H9 (cell line): Measurements from ENCODE around the gene TSLP. TPM values are rescaled to one million over a fixed set of nuclear protein-coding genes. Genes with fewer than 3 reads are reported as not detected.

ENCODE experiments used
- DNase-seq: peaks from one replicate; pipeline ENCODE4 v3.0.0-alpha.2; 2017
- H2AFZ ChIP-seq: one replicate; pipeline ENCODE4 v1.6.1; 2013; ENCODE audit warnings: mild to moderate bottlenecking, low read length, control low read depth, moderate library complexity
- H2AK5ac ChIP-seq: 2 replicates; pipeline ENCODE4 v1.6.1; 2013; ENCODE audit warnings: low read length, control low read depth, mixed read lengths; ENCODE audit not compliant: insufficient read length
- H2BK120ac ChIP-seq: one replicate; pipeline ENCODE4 v1.6.1; 2013; ENCODE audit warnings: low read depth, mild to moderate bottlenecking, low read length, control low read depth, inconsistent platforms; ENCODE audit not compliant: poor library complexity, severe bottlenecking
- H2BK12ac ChIP-seq: 2 replicates; pipeline ENCODE4 v1.6.1; 2013; ENCODE audit warnings: low read length, control low read depth, mixed read lengths, low read depth; ENCODE audit not compliant: insufficient read length
- H2BK15ac ChIP-seq: 2 replicates; pipeline ENCODE4 v1.6.1; 2013; ENCODE audit warnings: low read depth, low read length, control low read depth
- H2BK20ac ChIP-seq: one replicate; pipeline ENCODE4 v1.6.1; 2013; ENCODE audit warnings: low read depth, mild to moderate bottlenecking, low read length, control low read depth, inconsistent platforms; ENCODE audit not compliant: poor library complexity, severe bottlenecking
- H2BK5ac ChIP-seq: 2 replicates; pipeline ENCODE4 v1.6.1; 2013; ENCODE audit warnings: low read length, control low read depth, mixed read lengths; ENCODE audit not compliant: insufficient read length
- H3K14ac ChIP-seq: 2 replicates; pipeline ENCODE4 v1.6.1; 2013; ENCODE audit warnings: low read length, control low read depth; ENCODE audit not compliant: insufficient read depth
- H3K18ac ChIP-seq: 2 replicates; pipeline ENCODE4 v1.6.1; 2013; ENCODE audit warnings: low read depth, mild to moderate bottlenecking, mixed read lengths, low read length, control low read depth; ENCODE audit not compliant: insufficient read length
- H3K23ac ChIP-seq: 2 replicates; pipeline ENCODE4 v1.6.1; 2013; ENCODE audit warnings: low read length, control low read depth, mixed read lengths, low read depth; ENCODE audit not compliant: insufficient read length
- H3K23me2 ChIP-seq: 2 replicates; pipeline ENCODE4 v1.6.1; 2013; ENCODE audit warnings: low read depth, mild to moderate bottlenecking, mixed read lengths, low read length, control low read depth; ENCODE audit not compliant: insufficient read length, poor library complexity, severe bottlenecking
- H3K27ac ChIP-seq: 2 replicates; pipeline ENCODE4 v1.5.1; 2013; ENCODE audit warnings: low read length, control low read depth, mixed read lengths, low read depth; ENCODE audit not compliant: insufficient read length
- H3K27me3 ChIP-seq: 2 replicates; pipeline ENCODE4 v1.6.1; 2013; ENCODE audit warnings: low read length, control low read depth, inconsistent platforms; ENCODE audit not compliant: insufficient read depth
- H3K4ac ChIP-seq: 2 replicates; pipeline ENCODE4 v1.6.1; 2013; ENCODE audit warnings: low read depth, mild to moderate bottlenecking, control low read depth, inconsistent platforms, low read length, moderate library complexity
- H3K4me1 ChIP-seq: 2 replicates; pipeline ENCODE4 v1.6.1; 2013; ENCODE audit warnings: low read length, control low read depth, inconsistent platforms; ENCODE audit not compliant: insufficient read depth
- H3K4me2 ChIP-seq: 2 replicates; pipeline ENCODE4 v1.6.1; 2013; ENCODE audit warnings: low read length, control low read depth, mixed read lengths; ENCODE audit not compliant: insufficient read length, insufficient read depth
- H3K56ac ChIP-seq: 2 replicates; pipeline ENCODE4 v1.6.1; 2013; ENCODE audit warnings: low read depth, mild to moderate bottlenecking, mixed read lengths, low read length, control low read depth; ENCODE audit not compliant: insufficient read length
- H3K79me1 ChIP-seq: 2 replicates; pipeline ENCODE4 v1.6.1; 2013; ENCODE audit warnings: low read depth, mild to moderate bottlenecking, moderate library complexity, low read length, control low read depth, inconsistent platforms; ENCODE audit not compliant: insufficient read depth, poor library complexity, severe bottlenecking
- H3K79me2 ChIP-seq: 2 replicates; pipeline ENCODE4 v1.6.1; 2013; ENCODE audit warnings: low read length, control low read depth, inconsistent platforms; ENCODE audit not compliant: insufficient read depth
- H3K9ac ChIP-seq: 2 replicates; pipeline ENCODE4 v1.6.1; 2013; ENCODE audit warnings: low read length, control low read depth, mixed read lengths; ENCODE audit not compliant: insufficient read length; ENCODE audit errors: extremely low read depth
- H3K9me3 ChIP-seq: one replicate; pipeline ENCODE4 v1.6.1; 2013; ENCODE audit warnings: low read depth, low read length, inconsistent platforms; ENCODE audit not compliant: control insufficient read depth
- H3T11ph ChIP-seq: one replicate; pipeline ENCODE4 v1.6.1; 2013; ENCODE audit warnings: mild to moderate bottlenecking, low read length, control low read depth, inconsistent platforms
- H4K20me1 ChIP-seq: one replicate; pipeline ENCODE4 v1.6.1; 2013; ENCODE audit not compliant: control insufficient read depth, insufficient read length, insufficient read depth
- H4K5ac ChIP-seq: 2 replicates; pipeline ENCODE4 v1.6.1; 2013; ENCODE audit warnings: low read depth, mild to moderate bottlenecking, mixed read lengths, low read length, control low read depth; ENCODE audit not compliant: insufficient read length
- H4K8ac ChIP-seq: replicated peaks from 2 replicates; pipeline ENCODE4 v1.6.1; 2013; ENCODE audit warnings: low read length, control low read depth, mixed read lengths, low read depth; ENCODE audit not compliant: insufficient read length
- H4K91ac ChIP-seq: 2 replicates; pipeline ENCODE4 v1.6.1; 2013; ENCODE audit warnings: low read depth, mild to moderate bottlenecking, moderate library complexity, mixed read lengths, low read length, control low read depth; ENCODE audit not compliant: insufficient read length
- H3K27ac Mint-ChIP-seq, 3 experiments: 2 replicates in 2 of 3; 3 replicates in 1 of 3; pipeline ENCODE4 v1.8.0; 2020 to 2021; ENCODE audit warnings: mixed read lengths in 3 of 3, mild to moderate bottlenecking in 1 of 3, moderate library complexity in 1 of 3
- H3K27me3 Mint-ChIP-seq: 2 replicates; pipeline ENCODE4 v1.8.0; 2021; ENCODE audit warnings: low read depth, mild to moderate bottlenecking, moderate library complexity, mixed read lengths
- H3K36me3 Mint-ChIP-seq, 3 experiments: 2 replicates in 2 of 3; 3 replicates in 1 of 3; pipeline ENCODE4 v1.8.0; 2020 to 2021; ENCODE audit warnings: low read depth in 3 of 3, mixed read lengths in 3 of 3; ENCODE audit not compliant: insufficient read depth in 1 of 3
- H3K4me1 Mint-ChIP-seq, 2 experiments: 2 replicates each; pipeline ENCODE4 v1.8.0; 2020; ENCODE audit warnings: mixed read lengths in 2 of 2
- H3K4me3 Mint-ChIP-seq, 2 experiments: 2 replicates in 1 of 2; 3 replicates in 1 of 2; pipeline ENCODE4 v1.8.0; 2020 to 2021; ENCODE audit warnings: mild to moderate bottlenecking in 2 of 2, mixed read lengths in 2 of 2, moderate library complexity in 1 of 2
- H3K9me3 Mint-ChIP-seq, 2 experiments: 2 replicates in 1 of 2; 3 replicates in 1 of 2; pipeline ENCODE4 v1.8.0; 2020; ENCODE audit warnings: mild to moderate bottlenecking in 2 of 2, mixed read lengths in 2 of 2, moderate library complexity in 1 of 2
- WGBS: extraction: QIAGEN DNeasy Blood & Tissue Kit; methylation state at CpG from one replicate; pipeline ENCODE4 v1.1.7; 2013; ENCODE audit warnings: missing lambda C conversion rate, low lambda C conversion rate, mixed read lengths; ENCODE audit not compliant: insufficient read length; ENCODE audit errors: extremely low coverage; 5-methylcytosine and 5-hydroxymethylcytosine counted together
- total RNA-seq: library from RNA; stranded (reverse); gene quantifications from 2 replicates; pipeline ENCODE4 v1.2.1, GENCODE V29; 2021
- TF ChIP-seq, protein P1 (sequence below): fragments of 200-600 bp; sonication (generic); conservative IDR thresholded peaks from 3 replicates; pipeline ENCODE4 v1.8.0; 2021; ENCODE audit warnings: antibody characterized with exemption, mild to moderate bottlenecking

The TSLP gene
- total RNA-seq, 1 experiment from 2014 or later = 0.63 TPM

DNA sequence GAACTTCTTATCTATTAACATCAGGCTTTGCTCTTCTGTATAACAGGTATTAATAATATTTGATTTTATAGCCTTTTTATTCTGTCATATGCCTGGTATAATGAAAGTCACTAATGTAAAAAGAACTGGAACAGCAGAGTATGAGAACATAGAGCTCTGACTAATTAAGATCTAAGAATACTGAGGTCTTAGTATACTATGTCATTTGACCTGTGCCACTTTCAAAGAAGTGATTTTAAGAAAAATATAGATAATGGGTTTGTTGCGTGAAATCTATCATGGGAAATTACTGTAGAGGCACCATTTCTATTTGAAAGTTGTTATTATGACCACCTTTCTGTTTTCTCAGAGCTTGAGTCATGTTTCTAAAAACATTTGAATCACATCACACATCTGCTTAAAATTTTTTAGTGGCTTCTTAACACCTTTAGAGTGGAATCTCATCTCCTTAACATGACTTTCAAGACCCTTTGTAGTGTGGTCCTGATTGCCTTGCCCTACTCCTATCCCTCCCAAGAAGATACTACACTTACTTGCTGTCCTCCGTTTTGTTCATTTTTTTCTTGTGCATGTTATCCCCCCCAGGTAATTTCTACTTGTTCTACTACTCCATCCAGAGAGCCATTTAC, 34.9 kb downstream of the TSLP start:
- H4K8ac ChIP-seq = no peak overlapping the region
- no CpG with 5 or more reads among the region's 2 CpGs for WGBS
- no peak overlapping the region for H3T11ph ChIP-seq
- no peak overlapping the region for H3K4ac ChIP-seq
- H3K23me2 ChIP-seq = no peaks in the 10 kb centered on the region
- no peak overlapping the region for H2AFZ ChIP-seq
- no peak overlapping the region for H3K56ac ChIP-seq
- Mint-ChIP-seq H3K36me3 (peaks cover 16 to 76% (median 59%) of the 10 kb centered on the region in 3 experiments; a peak in 6 of 7 replicates), H3K4me3 (no peak overlapping the region), H3K4me1 (no peaks in the 10 kb centered on the region), H3K27ac (no peak overlapping the region), H3K27me3 (no peaks in the 10 kb centered on the region), H3K9me3 (no peaks in the 10 kb centered on the region)
- no peaks in the 10 kb centered on the region for H3K9me3 ChIP-seq
- TF ChIP-seq, protein P1, sequence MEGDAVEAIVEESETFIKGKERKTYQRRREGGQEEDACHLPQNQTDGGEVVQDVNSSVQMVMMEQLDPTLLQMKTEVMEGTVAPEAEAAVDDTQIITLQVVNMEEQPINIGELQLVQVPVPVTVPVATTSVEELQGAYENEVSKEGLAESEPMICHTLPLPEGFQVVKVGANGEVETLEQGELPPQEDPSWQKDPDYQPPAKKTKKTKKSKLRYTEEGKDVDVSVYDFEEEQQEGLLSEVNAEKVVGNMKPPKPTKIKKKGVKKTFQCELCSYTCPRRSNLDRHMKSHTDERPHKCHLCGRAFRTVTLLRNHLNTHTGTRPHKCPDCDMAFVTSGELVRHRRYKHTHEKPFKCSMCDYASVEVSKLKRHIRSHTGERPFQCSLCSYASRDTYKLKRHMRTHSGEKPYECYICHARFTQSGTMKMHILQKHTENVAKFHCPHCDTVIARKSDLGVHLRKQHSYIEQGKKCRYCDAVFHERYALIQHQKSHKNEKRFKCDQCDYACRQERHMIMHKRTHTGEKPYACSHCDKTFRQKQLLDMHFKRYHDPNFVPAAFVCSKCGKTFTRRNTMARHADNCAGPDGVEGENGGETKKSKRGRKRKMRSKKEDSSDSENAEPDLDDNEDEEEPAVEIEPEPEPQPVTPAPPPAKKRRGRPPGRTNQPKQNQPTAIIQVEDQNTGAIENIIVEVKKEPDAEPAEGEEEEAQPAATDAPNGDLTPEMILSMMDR = no peak
- H3K4me1 ChIP-seq = no peaks in the 10 kb centered on the region
- no peak overlapping the region for H2AK5ac ChIP-seq
- no peak overlapping the region for H4K5ac ChIP-seq
- no peak overlapping the region for H3K27ac ChIP-seq
- H3K4me2 ChIP-seq = no peak overlapping the region
- no peak overlapping the region for H3K9ac ChIP-seq
- H4K91ac ChIP-seq = no peak overlapping the region
- H2BK5ac ChIP-seq = no peak overlapping the region
- H3K23ac ChIP-seq = no peak overlapping the region
- no peak overlapping the region for H2BK20ac ChIP-seq
- no peak overlapping the region for H2BK120ac ChIP-seq
- no peak overlapping the region for H2BK15ac ChIP-seq
- H4K20me1 ChIP-seq = no peaks in the 10 kb centered on the region
- H3K79me1 ChIP-seq = no peaks in the 10 kb centered on the region
- H3K14ac ChIP-seq = no peak overlapping the region
- no peaks in the 10 kb centered on the region for H3K27me3 ChIP-seq
- DNase-seq = no peak
- H2BK12ac ChIP-seq = no peak overlapping the region
- H3K18ac ChIP-seq = no peak overlapping the region
- H3K79me2 ChIP-seq = no peaks in the 10 kb centered on the region
